GM19099 (cell line): ENCODE results near the gene CUEDC1.

Source experiments
- POLR2A ChIP-seq: IDR thresholded peaks from 3 replicates; pipeline ENCODE4 v1.6.1; 2011; ENCODE audit warnings: low read depth; ENCODE audit not compliant: insufficient read length; ENCODE audit errors: extremely low read depth

Gene CUEDC1

DNA sequence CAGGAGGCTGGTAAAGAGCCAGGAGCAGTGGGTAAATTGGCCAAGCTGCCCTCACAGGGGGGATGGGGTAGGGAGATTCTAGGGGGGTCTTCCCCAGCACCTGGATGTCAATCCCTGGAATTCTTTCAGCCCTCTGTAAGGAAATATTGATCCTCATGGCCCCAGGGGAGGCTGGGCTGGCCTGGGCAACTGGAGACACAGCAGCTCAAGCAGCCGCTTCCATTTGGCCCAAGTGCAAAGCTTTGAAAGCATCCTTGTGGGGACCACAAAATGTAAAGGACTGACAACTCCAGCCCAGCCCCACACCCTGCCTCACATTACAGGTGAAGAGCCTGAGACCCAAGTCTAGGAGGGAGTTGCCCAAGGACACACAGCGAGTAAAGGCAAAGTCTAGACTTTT is 66.0 kb downstream of the CUEDC1 start:
- TF ChIP-seq POLR2A = no peak

DNA sequence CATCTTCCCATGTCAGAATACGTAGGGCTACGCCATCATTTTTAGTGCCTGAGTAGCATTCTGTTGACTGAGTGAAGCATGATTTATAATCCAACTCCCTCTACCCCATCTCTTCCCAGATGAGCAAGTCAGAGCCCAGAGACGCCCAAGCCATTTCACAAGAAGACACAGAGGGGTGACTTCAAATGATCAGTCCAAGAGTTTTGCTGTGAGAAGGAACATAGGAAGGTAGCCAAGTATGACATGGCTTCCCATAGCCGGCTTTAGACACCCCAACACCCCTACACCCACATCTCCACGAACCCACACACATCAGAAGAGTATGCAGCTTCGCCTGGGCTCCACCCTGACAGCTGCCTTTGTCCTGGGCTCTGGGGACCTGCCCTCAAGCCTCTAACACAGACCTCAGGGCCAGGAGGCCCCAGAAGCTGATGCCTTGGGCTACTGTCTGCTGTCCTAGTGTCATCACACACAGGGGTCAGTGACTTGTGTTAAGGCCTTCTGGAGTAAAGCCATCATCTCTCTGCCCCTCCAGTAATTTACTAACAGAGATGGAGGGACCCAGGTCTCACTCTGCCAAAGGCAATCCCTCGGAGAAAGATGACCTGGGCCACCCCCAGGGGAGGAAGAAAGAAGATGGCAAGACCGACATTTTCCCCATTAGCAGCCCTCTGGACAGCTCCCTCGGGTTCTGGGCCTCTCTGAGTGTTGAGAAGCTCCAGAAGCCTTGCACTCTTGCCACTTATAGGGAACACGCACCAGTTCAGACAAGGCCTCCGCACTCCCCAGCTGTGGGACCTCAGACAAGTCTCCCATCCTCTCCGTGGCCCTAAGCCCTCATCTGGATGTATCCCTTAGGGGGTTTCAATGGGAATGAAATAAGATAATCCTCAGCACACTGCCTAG is 66.6 kb downstream of the CUEDC1 start:
- TF ChIP-seq POLR2A = no peak

DNA sequence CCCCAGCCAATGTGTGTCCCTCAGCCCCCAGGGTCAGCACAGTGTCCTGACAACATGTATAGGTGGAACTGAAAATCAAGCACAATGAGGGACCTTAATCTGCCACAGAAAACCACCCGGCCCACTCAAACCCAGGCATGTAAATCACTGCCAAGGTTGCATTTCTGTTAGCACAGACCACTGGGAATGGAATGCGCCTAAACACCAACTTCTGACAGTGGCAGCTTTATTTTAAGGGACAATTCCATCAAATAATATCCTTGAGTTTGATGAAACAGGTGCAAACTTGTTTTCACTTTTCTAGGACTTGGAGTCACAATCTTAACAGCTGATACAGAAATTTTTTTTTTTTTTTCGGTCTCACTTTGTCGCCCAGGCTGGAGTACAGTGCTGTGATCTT is 68.1 kb downstream of the CUEDC1 start:
- no peak for TF ChIP-seq POLR2A

DNA sequence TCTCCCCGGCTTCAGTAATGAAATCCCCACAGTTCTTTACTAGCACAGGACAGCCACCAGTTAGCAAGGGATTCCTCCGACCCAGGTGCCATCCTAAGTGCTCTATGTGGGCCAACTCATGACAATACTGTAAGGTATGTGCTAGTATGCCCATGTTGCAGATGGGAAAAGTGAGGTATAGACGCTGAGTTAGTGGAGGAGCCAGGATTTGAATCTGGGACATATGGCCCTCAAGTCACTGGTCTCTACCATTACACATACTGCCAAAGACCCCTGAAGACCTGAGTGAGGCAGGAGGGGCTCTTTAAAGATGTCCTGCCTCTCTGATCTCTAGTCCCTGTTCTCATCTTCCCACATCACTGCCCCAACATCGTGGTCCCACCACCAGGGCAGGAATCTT is 69.2 kb downstream of the CUEDC1 start:
- TF ChIP-seq POLR2A = no peak

GRCh38 chr17:57885148-57885915 is 69.9 kb downstream of the CUEDC1 start:
- TF ChIP-seq POLR2A = no peak

GRCh38 chr17:57881783-57882351 is 73.3 kb downstream of the CUEDC1 start:
- no peak for TF ChIP-seq POLR2A

DNA sequence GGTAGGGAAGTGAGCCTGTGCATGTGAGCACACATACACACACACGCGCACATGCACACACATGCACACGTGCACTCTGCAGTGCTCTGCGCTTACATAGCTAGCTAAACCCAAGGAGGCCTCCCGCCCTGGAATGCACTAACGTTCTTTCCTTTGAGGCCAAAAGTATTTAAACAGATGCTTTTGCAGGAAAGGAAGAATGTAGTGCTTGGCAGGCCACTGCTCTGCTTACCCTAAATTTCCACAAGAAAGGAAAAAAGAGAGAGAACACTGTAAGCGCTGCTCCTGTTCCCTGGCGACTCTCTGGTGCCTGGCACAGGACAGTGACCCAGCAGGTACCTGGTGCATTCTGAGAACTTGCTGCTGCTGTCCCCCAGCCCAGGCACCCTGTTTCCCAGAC is 74.1 kb downstream of the CUEDC1 start:
- no peak for TF ChIP-seq POLR2A

- no peak for TF ChIP-seq POLR2A
These were observed 75.1 kb downstream of the CUEDC1 start for GRCh38 chr17:57880086-57880456.

DNA sequence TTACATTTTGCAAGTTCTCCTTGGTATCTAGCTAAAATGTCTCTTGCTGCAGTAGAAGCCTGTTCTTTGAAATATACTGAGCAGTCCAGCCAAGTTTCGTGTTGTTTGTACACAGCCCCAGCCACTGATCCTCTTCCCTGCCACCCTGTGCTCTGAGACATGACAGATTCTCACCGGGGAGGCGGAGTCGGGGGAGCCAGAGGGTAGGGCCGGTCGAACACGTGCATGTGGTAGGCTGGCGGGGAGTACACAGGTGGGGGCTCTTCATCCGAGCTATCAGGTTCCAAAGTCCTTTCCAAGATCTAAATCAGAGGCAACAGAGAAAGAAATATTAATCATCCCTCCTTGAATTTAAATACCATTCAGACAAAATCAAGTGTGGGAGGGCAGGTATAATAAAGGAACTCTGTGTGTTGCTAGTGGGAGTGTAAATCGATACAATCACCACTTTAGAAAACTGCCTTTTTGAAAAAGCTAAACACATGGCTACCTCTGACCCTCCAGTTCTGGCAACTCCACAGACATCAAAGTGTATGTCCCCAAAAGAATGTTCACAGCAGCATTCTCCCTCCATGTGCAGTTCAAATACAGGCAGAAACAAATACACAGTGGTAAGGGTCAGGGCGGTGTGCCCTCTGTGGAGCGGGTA is 75.7 kb downstream of the CUEDC1 start:
- no peak for TF ChIP-seq POLR2A

- no peak for TF ChIP-seq POLR2A
These were observed 77.3 kb downstream of the CUEDC1 start for GRCh38 chr17:57877803-57878377.

DNA sequence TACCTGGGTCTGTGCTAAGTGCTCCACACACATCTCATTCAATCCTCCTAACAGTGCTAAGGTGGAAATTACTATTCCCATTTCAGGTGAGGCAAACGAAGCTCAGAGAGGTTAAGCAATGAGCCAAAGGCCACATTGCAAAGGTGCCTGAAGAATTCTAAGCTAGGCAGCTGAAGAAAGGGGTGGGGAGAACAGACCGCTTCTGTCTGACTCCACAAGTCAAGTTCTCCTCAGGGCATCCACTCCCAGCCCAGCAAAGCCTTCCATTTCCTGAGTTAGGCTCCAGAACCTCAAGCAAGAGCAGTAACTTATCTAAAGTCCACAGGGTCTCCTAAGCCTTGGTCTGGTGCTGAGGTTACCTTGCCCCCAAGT is 78.4 kb downstream of the CUEDC1 start:
- TF ChIP-seq POLR2A = no peak

DNA sequence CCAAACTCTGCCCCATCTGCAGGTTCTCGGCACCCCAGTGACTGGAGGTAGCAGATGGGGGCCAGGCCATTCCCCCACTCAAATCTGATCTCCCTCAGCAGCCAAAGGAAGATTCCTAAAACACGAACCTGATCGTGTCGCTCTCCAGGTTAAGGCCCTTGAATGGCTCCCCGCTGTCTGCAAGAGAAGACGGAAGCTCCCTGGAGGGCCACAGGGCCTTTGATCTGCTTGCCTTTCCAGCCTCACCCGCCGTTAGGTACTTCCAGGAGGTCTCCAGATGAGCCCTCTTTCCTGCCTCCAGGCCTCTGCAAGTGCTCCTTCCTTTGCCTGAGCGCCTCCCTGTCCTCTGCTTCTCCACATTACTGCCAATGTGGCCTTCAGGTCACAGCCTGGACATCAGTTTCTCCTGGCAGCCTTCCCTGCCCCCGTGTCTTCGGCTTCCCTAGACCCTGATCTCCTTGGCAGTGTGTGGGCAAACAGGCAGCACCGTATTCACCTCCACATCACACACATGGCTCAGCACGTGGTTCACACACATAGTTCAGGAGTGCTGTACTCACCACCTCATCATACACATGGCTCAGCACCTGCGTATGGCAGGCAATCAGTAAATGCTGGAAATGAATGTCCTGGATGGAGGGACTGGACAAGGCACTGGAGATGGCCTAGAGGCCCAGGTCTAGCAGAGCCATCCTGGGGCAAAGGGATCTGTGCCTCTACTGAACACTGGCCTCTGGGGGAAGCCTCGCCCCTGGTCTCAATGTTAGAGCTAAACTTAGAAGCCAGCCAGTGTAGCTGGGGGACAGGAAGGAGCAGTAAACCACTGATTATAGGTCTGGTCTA is 79.0 kb downstream of the CUEDC1 start:
- TF ChIP-seq POLR2A = no peak

GRCh38 chr17:57875290-57876022 is 79.8 kb downstream of the CUEDC1 start:
- TF ChIP-seq POLR2A = no peak
